HepG2 (cell line): ENCODE results near the gene TSPAN18. TPM values are rescaled to one million over a fixed set of nuclear protein-coding genes. Genes with fewer than 3 reads are reported as not detected.

Source experiments
- ATAC-seq: fragments of 200-7000 bp; cut with Tn5 transposase; 3 replicates; pipeline ENCODE4 v1.9.1; 2020; ENCODE audit warnings: mild to moderate bottlenecking, moderate library complexity
- BruUV-seq: library from RNA; stranded (reverse); fragments of 400-500 nt; replicated peaks from 2 replicates; lab custom pipeline; 2021; lab: Mats Ljungman, UMichigan
- CTCF ChIA-PET: fragments of 300-600 bp; formaldehyde crosslinking; extraction: SDS; loops from one replicate; lab custom pipeline; 2021; ENCODE audit warnings: low total read pairs, inconsistent platforms, low intra/inter-chr PET ratio; lab: Yijun Ruan, JAX
- POLR2A ChIA-PET: fragments of 350-600 bp; sonication (Branson Sonifier 250); formaldehyde crosslinking; loops from one replicate; lab custom pipeline; 2020; ENCODE audit warnings: antibody characterized with exemption, inconsistent platforms; lab: Yijun Ruan, JAX
- DNase-seq: peaks from one replicate; pipeline ENCODE4 v3.0.0-alpha.2; 2015; ENCODE audit warnings: low spot score
- FAIRE-seq: peaks from 3 replicates; lab custom pipeline; 2011; peaks lifted over from hg19 to GRCh38; lab: Jason Lieb, UNC
- H2AFZ ChIP-seq: one replicate; pipeline ENCODE4 v1.6.1; 2011; ENCODE audit warnings: low read length, inconsistent platforms
- H3K27ac ChIP-seq: fragments of 300-600 bp; 3 replicates; pipeline ENCODE4 v1.8.0; 2011; ENCODE audit warnings: mixed run types, mild to moderate bottlenecking, mixed read lengths, low read length, inconsistent platforms; ENCODE audit not compliant: insufficient read depth; ENCODE audit errors: extremely low read length
- H3K27me3 ChIP-seq, 2 experiments: fragments of 200-600 bp in 1 of 2; 2 replicates in 1 of 2; 3 replicates in 1 of 2; pipeline versions ENCODE4 v1.6.0 to v1.8.0; 2011; ENCODE audit warnings: low read length in 2 of 2, mild to moderate bottlenecking in 2 of 2, moderate library complexity in 2 of 2, inconsistent platforms in 1 of 2; ENCODE audit not compliant: insufficient read depth in 2 of 2, control insufficient read depth in 1 of 2
- H3K36me3 ChIP-seq, 2 experiments: fragments of 200-600 bp in 1 of 2; replicated peaks in 1 of 2; 2 replicates in 1 of 2; 3 replicates in 1 of 2; pipeline versions ENCODE4 v1.5.1 to v1.8.0; 2011; ENCODE audit warnings: low read length in 2 of 2, inconsistent platforms in 1 of 2; ENCODE audit not compliant: insufficient read depth in 2 of 2, control insufficient read depth in 1 of 2
- H3K4me1 ChIP-seq: 2 replicates; pipeline ENCODE4 v1.5.1; 2012; ENCODE audit warnings: low read length, inconsistent platforms; ENCODE audit not compliant: insufficient read depth
- H3K4me2 ChIP-seq: 2 replicates; pipeline ENCODE4 v1.6.0; 2011; ENCODE audit warnings: low read depth, low read length, inconsistent platforms
- H3K4me3 ChIP-seq, 3 experiments: fragments of 200-600 bp in 1 of 3; sonication (generic), shearing (Covaris generic) in 1 of 3; replicated peaks in 1 of 3; 2 replicates each; pipeline ENCODE4 v1.5.1; 2011 to 2016; ENCODE audit warnings: low read length in 3 of 3, inconsistent platforms in 2 of 3, low read depth in 2 of 3, mild to moderate bottlenecking in 2 of 3, control low read depth in 1 of 3, mixed read lengths in 1 of 3; ENCODE audit not compliant: insufficient read depth in 1 of 3
- H3K79me2 ChIP-seq: one replicate; pipeline ENCODE4 v1.6.1; 2011; ENCODE audit warnings: low read length, inconsistent platforms; ENCODE audit not compliant: insufficient read depth
- H3K9ac ChIP-seq: 2 replicates; pipeline ENCODE4 v1.6.0; 2011; ENCODE audit warnings: mild to moderate bottlenecking, low read depth, low read length, inconsistent platforms; ENCODE audit not compliant: insufficient read depth
- H3K9me3 ChIP-seq: 2 replicates; pipeline ENCODE4 v1.5.1; 2012; ENCODE audit warnings: mild to moderate bottlenecking, low read length
- H4K20me1 ChIP-seq: 2 replicates; pipeline ENCODE4 v1.6.0; 2011; ENCODE audit warnings: inconsistent platforms, mild to moderate bottlenecking, low read length, moderate library complexity; ENCODE audit not compliant: insufficient read depth
- ARNTL ChIP-seq: sonication (generic); formaldehyde crosslinking; IDR thresholded peaks from 2 replicates; pipeline ENCODE4 v1.4.0; 2020; ENCODE audit warnings: mild to moderate bottlenecking, missing genetic modification reagents
- ATF7 ChIP-seq, 2 experiments: fragments of 450-650 bp in 1 of 2; sonication (generic) in 1 of 2; formaldehyde crosslinking in 1 of 2; IDR thresholded peaks; 2 replicates each; pipeline versions ENCODE4 v1.4.0 to v1.6.1; 2016 to 2020; ENCODE audit warnings: antibody characterized with exemption in 1 of 2, mild to moderate bottlenecking in 1 of 2, missing genetic modification reagents in 1 of 2
- DBP ChIP-seq: sonication (generic); formaldehyde crosslinking; IDR thresholded peaks from 2 replicates; pipeline ENCODE4 v1.4.0; 2020; ENCODE audit warnings: missing genetic modification reagents; ENCODE audit errors: not compliant biosample characterization
- EEA1 ChIP-seq: sonication (generic); formaldehyde crosslinking; IDR thresholded peaks from 2 replicates; pipeline ENCODE4 v1.5.1; 2020; ENCODE audit warnings: mild to moderate bottlenecking, missing genetic modification reagents, borderline replicate concordance
- GABPB1 ChIP-seq: IDR thresholded peaks from 2 replicates; pipeline ENCODE4 v1.6.1; 2016; ENCODE audit warnings: mild to moderate bottlenecking, missing genetic modification reagents, moderate library complexity, missing compliant biosample characterization
- GTF2F1 ChIP-seq: fragments of 150-350 bp; IDR thresholded peaks from 2 replicates; pipeline ENCODE4 v1.6.1; 2014; ENCODE audit warnings: low read length
- HNF1A ChIP-seq, 2 experiments: sonication (generic) in 1 of 2; formaldehyde crosslinking in 1 of 2; IDR thresholded peaks; 2 replicates each; pipeline versions ENCODE4 v1.4.0 to v1.6.1; 2016 to 2020; ENCODE audit warnings: borderline replicate concordance in 1 of 2, low read depth in 1 of 2, mild to moderate bottlenecking in 1 of 2, missing genetic modification reagents in 1 of 2
- PCBP2 ChIP-seq: fragments of 200-400 bp; formaldehyde crosslinking; optimal IDR thresholded peaks from 2 replicates; pipeline ENCODE3; 2018; ENCODE audit warnings: low read length, low read depth; ENCODE audit not compliant: poor library complexity, severe bottlenecking
- PHB2 ChIP-seq: fragments of 450-650 bp; IDR thresholded peaks from 2 replicates; pipeline ENCODE4 v1.6.1; 2018; ENCODE audit not compliant: partially characterized antibody
- RORA ChIP-seq: sonication (generic); formaldehyde crosslinking; IDR thresholded peaks from 2 replicates; pipeline ENCODE4 v1.5.0; 2020; ENCODE audit warnings: mild to moderate bottlenecking, missing genetic modification reagents, moderate library complexity
- ZBTB10 ChIP-seq: sonication (generic); formaldehyde crosslinking; IDR thresholded peaks from 2 replicates; pipeline ENCODE4 v1.4.0; 2020; ENCODE audit warnings: missing genetic modification reagents, borderline replicate concordance
- ZMYM2 ChIP-seq: sonication (generic); formaldehyde crosslinking; IDR thresholded peaks from 2 replicates; pipeline ENCODE4 v1.8.0; 2022; ENCODE audit warnings: mild to moderate bottlenecking, missing genetic modification reagents
- ZNF335 ChIP-seq: sonication (generic); formaldehyde crosslinking; IDR thresholded peaks from 2 replicates; pipeline ENCODE4 v1.4.0; 2020; ENCODE audit warnings: missing genetic modification reagents
- ZNF337 ChIP-seq: sonication (generic); formaldehyde crosslinking; IDR thresholded peaks from 2 replicates; pipeline ENCODE4 v1.5.1; 2020; ENCODE audit warnings: missing genetic modification reagents, low read depth, mild to moderate bottlenecking, borderline replicate concordance
- ZNF382 ChIP-seq: sonication (generic); formaldehyde crosslinking; IDR thresholded peaks from 2 replicates; pipeline ENCODE4 v1.5.0; 2020; ENCODE audit warnings: missing genetic modification reagents, mild to moderate bottlenecking, borderline replicate concordance
- ZNF790 ChIP-seq: sonication (generic); formaldehyde crosslinking; IDR thresholded peaks from 2 replicates; pipeline ENCODE4 v1.8.0; 2022; ENCODE audit warnings: missing genetic modification reagents, mild to moderate bottlenecking, borderline replicate concordance
- WGBS: methylation state at CpG from one replicate; pipeline ENCODE4 v1.1.6; 2017; ENCODE audit warnings: low lambda C conversion rate; 5-methylcytosine and 5-hydroxymethylcytosine counted together
- in situ Hi-C: cut with HindIII; loops from 2 replicates; pipeline ENCODE4 v1.10.0; 2017; ENCODE audit warnings: low pct_unique_long_range_greater_than_20kb; ENCODE audit not compliant: extremely low pct_ligation_motif_present
- intact Hi-C: fragments of 100-400 bp; cut with micrococcal nuclease; formaldehyde crosslinking; loops from one replicate; pipeline ENCODE4 v1.10.0; 2022; ENCODE audit not compliant: unreplicated experiment
- polyA plus RNA-seq, 8 experiments: library from polyadenylated mRNA; depleted of rRNA in 3 of 8; stranded (reverse) in 7 of 8; unstranded in 1 of 8; fragments of >200 nt; fragmentation: Illumina TruSeq in 4 of 8; extraction: Trizol in 4 of 8; gene quantifications; 2 replicates each; pipeline versions ENCODE4 v1.2.1 to v1.2.3, GENCODE V29; 2011 to 2016; ENCODE audit warnings: low read depth in 4 of 8, missing spikeins in 1 of 8, mixed read lengths in 1 of 8; ENCODE audit not compliant: insufficient read depth in 1 of 8
- total RNA-seq, 5 experiments: library from RNA; depleted of rRNA; stranded (reverse); fragments of >200 nt; fragmentation: Illumina TruSeq; extraction: Trizol; gene quantifications; 2 replicates each; pipeline ENCODE4 v1.2.3, GENCODE V29; 2016; ENCODE audit warnings: low read depth in 1 of 5

TSPAN18 gene
- total and polyA plus RNA-seq, 2 of the 13 experiments (the other 11 are each of a cell fraction or from before 2014, with no cell fraction given): not detected

GRCh38 chr11:44880511-44880910 is 153.7 kb downstream of the TSPAN18 start:
- Histone ChIP-seq H3K9me3 (no peaks in the 10 kb centered on the region), H3K36me3 (no peaks in the 10 kb centered on the region), H3K9ac (no peak overlapping the region), H3K4me1 (no peaks in the 10 kb centered on the region), H3K27ac (no peak overlapping the region), H3K27me3 (peaks cover 6 to 17% of the 10 kb centered on the region in 2 experiments; a peak in 2 of 5 replicates), H3K4me3 (no peak overlapping the region), H2AFZ (no peak overlapping the region), H4K20me1 (no peaks in the 10 kb centered on the region), H3K4me2 (no peak overlapping the region), H3K79me2 (no peaks in the 10 kb centered on the region)
- intact Hi-C loops (no loop called here), in situ Hi-C loops (loop anchor here (25.0 kb wide), 1 partner anchor 568 kb away; the partner anchor contains the start of gene ALX4)
- DNase-seq: no peak
- no peak for ATAC-seq
- ChIA-PET POLR2A (no interaction called here), CTCF (no interaction called here)
- BruUV-seq: no TSS peak
- 67% methylated on average over 3 of the region's 6 CpGs for WGBS
- no peak for FAIRE-seq
- TF ChIP-seq HNF1A (IDR thresholded peaks at IDR 0.05; ENCODE audit: low read depth): no peak
- no peak for TF ChIP-seq HNF1A (CRISPR knock-in tag; IDR thresholded peaks at IDR 0.05; ENCODE audit: borderline replicate concordance)
- TF ChIP-seq PCBP2: no peak
- no peak for TF ChIP-seq EEA1 (CRISPR knock-in tag)
- TF ChIP-seq ATF7 (IDR thresholded peaks at IDR 0.05): no peak
- no peak for TF ChIP-seq ATF7 (CRISPR knock-in tag; IDR thresholded peaks at IDR 0.05)
- no peak for TF ChIP-seq DBP (CRISPR knock-in tag)
- TF ChIP-seq PHB2: no peak
- TF ChIP-seq RORA: no peak
- no peak for TF ChIP-seq ZBTB10 (CRISPR knock-in tag)
- no peak for TF ChIP-seq ZNF790
- TF ChIP-seq ARNTL (CRISPR knock-in tag): no peak
- no peak for TF ChIP-seq ZNF335 (CRISPR knock-in tag)
- no peak for TF ChIP-seq ZNF337 (CRISPR knock-in tag)
- TF ChIP-seq GABPB1: no peak
- no peak for TF ChIP-seq GTF2F1
- TF ChIP-seq ZMYM2 (CRISPR knock-in tag): no peak
- TF ChIP-seq ZNF382 (CRISPR knock-in tag): no peak
